HEK293T (cell line): ENCODE results near the gene KIF25.

Experiments
- ARNT ChIP-seq: fragments of 450-650 bp; IDR thresholded peaks from 2 replicates; pipeline ENCODE4 v1.6.1; 2017; ENCODE audit warnings: mild to moderate bottlenecking
- BHLHE40 ChIP-seq: fragments of 450-650 bp; IDR thresholded peaks from 2 replicates; pipeline ENCODE4 v1.6.1; 2016; ENCODE audit warnings: mild to moderate bottlenecking, moderate library complexity, borderline replicate concordance
- CTBP1 ChIP-seq: fragments of 450-650 bp; IDR thresholded peaks from 2 replicates; pipeline ENCODE4 v1.6.1; 2016; ENCODE audit warnings: borderline replicate concordance
- ELF4 ChIP-seq: fragments of 450-650 bp; IDR thresholded peaks from 2 replicates; pipeline ENCODE4 v1.6.1; 2017; ENCODE audit warnings: antibody characterized with exemption
- FOXA1 ChIP-seq: fragments of 450-650 bp; IDR thresholded peaks from 2 replicates; pipeline ENCODE4 v1.6.1; 2016; ENCODE audit warnings: mild to moderate bottlenecking
- FOXK2 ChIP-seq: fragments of 450-650 bp; IDR thresholded peaks from 2 replicates; pipeline ENCODE4 v1.6.1; 2016; ENCODE audit warnings: mild to moderate bottlenecking
- FOXM1 ChIP-seq: fragments of 450-650 bp; IDR thresholded peaks from 2 replicates; pipeline ENCODE4 v1.6.1; 2017; ENCODE audit warnings: mild to moderate bottlenecking, borderline replicate concordance
- HDGF ChIP-seq: fragments of 450-650 bp; IDR thresholded peaks from 2 replicates; pipeline ENCODE4 v1.6.1; 2017; ENCODE audit warnings: antibody characterized with exemption, borderline replicate concordance
- L3MBTL2 ChIP-seq: fragments of 450-650 bp; conservative IDR thresholded peaks from 2 replicates; pipeline ENCODE4 v1.6.1; 2016; ENCODE audit warnings: mild to moderate bottlenecking
- NFRKB ChIP-seq: fragments of 450-650 bp; IDR thresholded peaks from 2 replicates; pipeline ENCODE4 v1.6.1; 2016; ENCODE audit warnings: mild to moderate bottlenecking, moderate library complexity
- SP1 ChIP-seq: fragments of 450-650 bp; IDR thresholded peaks from 2 replicates; pipeline ENCODE4 v1.6.1; 2017
- SUZ12 ChIP-seq: fragments of 450-650 bp; IDR thresholded peaks from 2 replicates; pipeline ENCODE4 v1.6.1; 2016; ENCODE audit warnings: mild to moderate bottlenecking

- no peak for TF ChIP-seq BHLHE40
- no peak for TF ChIP-seq HDGF
- no peak for TF ChIP-seq CTBP1
- TF ChIP-seq FOXK2: no peak
- no peak for TF ChIP-seq FOXA1
- no peak for TF ChIP-seq SUZ12
- no peak for TF ChIP-seq ELF4
- TF ChIP-seq ARNT: no peak
- no peak for TF ChIP-seq SP1
- TF ChIP-seq L3MBTL2: no peak
- TF ChIP-seq NFRKB: no peak
- no peak for TF ChIP-seq FOXM1
These were observed 45.1 kb downstream of the KIF25 start for GRCh38 chr6:168042426-168043192.
